Ovary (tissue), 3 donors: ENCODE results near the gene PRR15L.

Source experiments
- CTCF ChIP-seq, 3 donors: fragments of 450-650 bp in 2 of 3; fragments of 200-600 bp in 1 of 3; IDR thresholded peaks; one replicate each; pipeline versions ENCODE4 v1.5.1 to v1.8.0; 2016 to 2022; ENCODE audit warnings: antibody characterized with exemption in 3 of 3, mild to moderate bottlenecking in 1 of 3
- EP300 ChIP-seq: sonication (generic); formaldehyde crosslinking; IDR thresholded peaks from one replicate; pipeline ENCODE4 v1.6.1; 2017; ENCODE audit warnings: antibody characterized with exemption
- donor health status: DM: no; HTN: no; CAD: no.

GRCh38 chr17:47993031-47993564 is 35.4 kb upstream of the PRR15L start:
- TF ChIP-seq CTCF (IDR thresholded peaks at IDR 0.05) (no peak), EP300 (no peak)
